PC-3 (cell line): ENCODE data around the gene TAF1B. TPM values are rescaled to one million over a fixed set of nuclear protein-coding genes. Genes with fewer than 3 reads are reported as not detected.
A peak's percentile ranks its signal among the peaks of the same experiment; 100 is the strongest.

Source experiments
- ATAC-seq: fragments of 200-7000 bp; cut with Tn5 transposase; 2 replicates; pipeline ENCODE4 v1.9.1; 2020; ENCODE audit warnings: mild to moderate bottlenecking, moderate library complexity
- BruUV-seq: library from RNA; stranded (reverse); fragments of 400-500 nt; replicated peaks from 2 replicates; lab custom pipeline; 2021; lab: Mats Ljungman, UMichigan
- CTCF ChIA-PET: fragments of 300-600 bp; sonication (Branson Sonifier 250); formaldehyde crosslinking; loops from one replicate; lab custom pipeline; 2022; ENCODE audit warnings: antibody characterized with exemption; lab: Charles Lee
- POLR2A ChIA-PET: fragments of 300-600 bp; sonication (Branson Sonifier 250); formaldehyde crosslinking; loops from one replicate; lab custom pipeline; 2022; ENCODE audit warnings: antibody characterized with exemption; ENCODE audit not compliant: unreplicated experiment; lab: Charles Lee
- DNase-seq: peaks from one replicate; pipeline ENCODE4 v3.0.0-alpha.2; 2015
- H2AFZ ChIP-seq: fragments of 300-600 bp; sonication (generic); 2 replicates; pipeline ENCODE4 v1.6.0; 2016; ENCODE audit warnings: antibody characterized with exemption, low read length
- H3F3A ChIP-seq: fragments of 300-600 bp; sonication (generic); one replicate; pipeline ENCODE4 v1.6.0; 2017; ENCODE audit warnings: antibody characterized with exemption, low read length, control low read depth, mild to moderate bottlenecking; ENCODE audit not compliant: unreplicated experiment
- H3K27ac ChIP-seq: fragments of 300-600 bp; sonication (generic); 2 replicates; pipeline ENCODE4 v1.5.1; 2016; ENCODE audit warnings: mild to moderate bottlenecking, low read length
- H3K27me3 ChIP-seq: fragments of 300-600 bp; sonication (generic); 2 replicates; pipeline ENCODE4 v1.6.1; 2016; ENCODE audit warnings: low read length, mixed read lengths
- H3K36me3 ChIP-seq: fragments of 300-600 bp; sonication (generic); 2 replicates; pipeline ENCODE4 v1.6.1; 2016; ENCODE audit warnings: low read depth, mixed run types, low read length, mixed read lengths
- H3K4me1 ChIP-seq: fragments of 300-600 bp; sonication (generic); 2 replicates; pipeline ENCODE4 v1.5.1; 2016; ENCODE audit warnings: low read length; ENCODE audit not compliant: insufficient read depth
- H3K4me2 ChIP-seq: fragments of 300-600 bp; sonication (generic); 2 replicates; pipeline ENCODE4 v1.6.0; 2016; ENCODE audit warnings: low read length
- H3K4me3 ChIP-seq: fragments of 300-600 bp; sonication (generic); 2 replicates; pipeline ENCODE4 v1.5.1; 2016; ENCODE audit warnings: mild to moderate bottlenecking, low read length, mixed read lengths
- H3K79me2 ChIP-seq: fragments of 300-600 bp; sonication (generic); 2 replicates; pipeline ENCODE4 v1.6.1; 2017; ENCODE audit warnings: low read length, mixed read lengths
- H3K9ac ChIP-seq: fragments of 300-600 bp; sonication (generic); 2 replicates; pipeline ENCODE4 v1.6.0; 2016; ENCODE audit warnings: mild to moderate bottlenecking, low read length
- H3K9me2 ChIP-seq: fragments of 300-600 bp; sonication (generic); replicated peaks from 2 replicates; pipeline ENCODE4 v1.6.1; 2016; ENCODE audit warnings: mixed run types, low read length, mixed read lengths
- H3K9me3 ChIP-seq: fragments of 300-600 bp; sonication (generic); 2 replicates; pipeline ENCODE4 v1.6.1; 2016; ENCODE audit warnings: low read length, mixed read lengths
- H4K20me1 ChIP-seq: fragments of 300-600 bp; sonication (generic); 2 replicates; pipeline ENCODE4 v1.6.1; 2016; ENCODE audit warnings: low read length, mixed read lengths
- EZH2 ChIP-seq: fragments of 300-600 bp; sonication (generic); IDR thresholded peaks from one replicate; pipeline ENCODE4 v1.6.1; 2017; ENCODE audit warnings: antibody characterized with exemption, mild to moderate bottlenecking, low read length; ENCODE audit not compliant: unreplicated experiment
- EZH2phosphoT487 ChIP-seq: fragments of 300-600 bp; sonication (generic); IDR thresholded peaks from 2 replicates; pipeline ENCODE4 v1.6.1; 2018; ENCODE audit warnings: mild to moderate bottlenecking, antibody characterized with exemption, low read length, borderline replicate concordance
- intact Hi-C: fragments of 100-400 bp; cut with micrococcal nuclease; formaldehyde crosslinking; loops from 2 replicates; pipeline ENCODE4 v1.9.0; 2023
- total RNA-seq: library from RNA; depleted of rRNA; stranded (reverse); fragments of >200 nt; gene quantifications from 2 replicates; pipeline ENCODE4 v1.2.3, GENCODE V29; 2014
- TF ChIP-seq, protein P1 (sequence below): fragments of 300-600 bp; sonication (generic); conservative IDR thresholded peaks from 2 replicates; pipeline ENCODE4 v1.5.1; 2017; ENCODE audit warnings: antibody characterized with exemption, low read depth, mild to moderate bottlenecking, low read length

The TAF1B gene
- total RNA-seq, 1 experiment from 2014 or later: 39.5 TPM

GRCh38 chr2:9974343-9974742, 131.1 kb downstream of the TAF1B start:
- Histone ChIP-seq H3K36me3 (no peaks in the 10 kb centered on the region), H3K9me3 (no peaks in the 10 kb centered on the region), H3K79me2 (no peaks in the 10 kb centered on the region), H3K27me3 (no peaks in the 10 kb centered on the region), H3K27ac (peak overlapping the region; percentile 88), H4K20me1 (no peaks in the 10 kb centered on the region), H3K4me3 (no peak overlapping the region), H3F3A (no peaks in the 10 kb centered on the region), H3K4me2 (peak overlapping the region; percentile 54), H3K9ac (no peak overlapping the region), H2AFZ (no peak overlapping the region), H3K9me2 (no peaks in the 10 kb centered on the region), H3K4me1 (peaks cover 62% of the 10 kb centered on the region)
- DNase-seq (no peak), ATAC-seq (no peak)
- CTCF ChIA-PET: no interaction called here
- no peak for TF ChIP-seq EZH2phosphoT487
- TF ChIP-seq EZH2: no peak
- TF ChIP-seq, protein P1, sequence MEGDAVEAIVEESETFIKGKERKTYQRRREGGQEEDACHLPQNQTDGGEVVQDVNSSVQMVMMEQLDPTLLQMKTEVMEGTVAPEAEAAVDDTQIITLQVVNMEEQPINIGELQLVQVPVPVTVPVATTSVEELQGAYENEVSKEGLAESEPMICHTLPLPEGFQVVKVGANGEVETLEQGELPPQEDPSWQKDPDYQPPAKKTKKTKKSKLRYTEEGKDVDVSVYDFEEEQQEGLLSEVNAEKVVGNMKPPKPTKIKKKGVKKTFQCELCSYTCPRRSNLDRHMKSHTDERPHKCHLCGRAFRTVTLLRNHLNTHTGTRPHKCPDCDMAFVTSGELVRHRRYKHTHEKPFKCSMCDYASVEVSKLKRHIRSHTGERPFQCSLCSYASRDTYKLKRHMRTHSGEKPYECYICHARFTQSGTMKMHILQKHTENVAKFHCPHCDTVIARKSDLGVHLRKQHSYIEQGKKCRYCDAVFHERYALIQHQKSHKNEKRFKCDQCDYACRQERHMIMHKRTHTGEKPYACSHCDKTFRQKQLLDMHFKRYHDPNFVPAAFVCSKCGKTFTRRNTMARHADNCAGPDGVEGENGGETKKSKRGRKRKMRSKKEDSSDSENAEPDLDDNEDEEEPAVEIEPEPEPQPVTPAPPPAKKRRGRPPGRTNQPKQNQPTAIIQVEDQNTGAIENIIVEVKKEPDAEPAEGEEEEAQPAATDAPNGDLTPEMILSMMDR: no peak
- BruUV-seq: no TSS peak
- POLR2A ChIA-PET: no interaction called here
- intact Hi-C loops: loop anchor here (2.0 kb wide), 2 partner anchors 20 to 132 kb away; partner anchors contain the start of gene TAF1B

DNA sequence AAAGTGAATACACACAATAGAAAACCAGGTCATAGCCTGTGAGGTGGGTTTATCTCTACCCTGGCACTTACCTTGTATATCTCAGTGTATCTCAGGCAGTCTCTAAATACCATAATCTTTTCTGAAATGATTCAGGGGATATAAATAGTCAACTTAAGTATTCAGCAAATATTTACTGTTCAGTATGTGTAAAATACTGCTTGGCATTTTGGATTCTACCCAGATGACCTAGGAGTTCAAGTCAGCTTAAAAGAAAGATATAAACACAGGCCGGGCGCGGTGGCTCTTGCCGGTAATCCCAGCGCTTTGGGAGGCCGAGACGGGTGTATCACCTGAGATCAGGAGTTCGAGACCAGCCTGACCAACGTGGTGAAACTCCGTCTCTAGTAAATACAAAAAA, 132.1 kb downstream of the TAF1B start:
- ChIA-PET CTCF (interaction anchor here (0.7 kb wide), 2 partner anchors 8 to 22 kb away, joined by 3 to 5 read pairs; no protein-coding TSS in a partner anchor), POLR2A (no interaction called here)
- intact Hi-C loops: loop anchor here (2.0 to 5.0 kb wide), 3 partner anchors 21 to 133 kb away; partner anchors contain the start of gene TAF1B
- Histone ChIP-seq H3K79me2 (no peaks in the 10 kb centered on the region), H3K27ac (peak overlapping the region; percentile 88), H3K9me3 (no peaks in the 10 kb centered on the region), H3F3A (no peaks in the 10 kb centered on the region), H4K20me1 (no peaks in the 10 kb centered on the region), H2AFZ (no peak overlapping the region), H3K4me3 (peak overlapping the region; percentile 16; the same call in 1 of the 2 replicates), H3K9me2 (no peaks in the 10 kb centered on the region), H3K27me3 (no peaks in the 10 kb centered on the region), H3K4me2 (peak overlapping the region; percentile 54), H3K4me1 (peaks cover 62% of the 10 kb centered on the region), H3K36me3 (no peaks in the 10 kb centered on the region), H3K9ac (peak overlapping the region; percentile 34; the same call in 1 of the 2 replicates)
- DNase-seq: peak; percentile 93
- ATAC-seq: peak; percentile 89
- TF ChIP-seq, protein P1: no peak
- no peak for TF ChIP-seq EZH2
- TF ChIP-seq EZH2phosphoT487: no peak
- no TSS peak for BruUV-seq

DNA sequence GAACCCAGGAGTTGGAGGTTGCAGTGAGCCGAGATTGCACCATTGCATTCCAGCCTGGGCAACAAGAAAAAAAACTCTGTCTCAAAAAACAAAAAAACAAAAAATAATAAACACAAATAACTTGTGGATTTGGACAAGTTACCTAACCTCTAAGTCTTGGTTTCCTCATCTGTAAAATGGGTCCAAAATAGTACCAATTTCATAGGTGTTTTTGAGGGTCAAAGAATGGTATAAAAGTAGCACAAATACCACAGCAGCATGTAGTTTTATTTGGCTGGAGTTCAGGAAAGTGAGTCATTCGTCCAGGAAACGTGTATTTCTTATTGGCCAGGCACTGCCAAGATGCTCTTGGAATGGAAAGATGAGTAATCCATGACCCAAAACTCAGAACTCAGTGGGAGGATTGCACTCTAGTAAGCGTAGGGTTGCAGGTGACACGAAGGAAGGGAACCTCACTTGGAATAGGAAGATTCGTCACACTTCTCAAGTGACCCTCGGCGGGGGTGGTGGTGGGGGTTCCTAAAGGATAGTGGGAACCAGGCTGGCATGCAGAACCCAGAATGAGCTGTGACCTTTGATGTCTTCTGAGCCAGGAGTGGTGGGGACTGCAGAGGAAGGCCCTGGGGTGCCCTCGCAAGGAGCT, 132.7 kb downstream of the TAF1B start:
- Histone ChIP-seq H3K79me2 (no peaks in the 10 kb centered on the region), H3K36me3 (no peaks in the 10 kb centered on the region), H3K4me1 (peaks cover 59% of the 10 kb centered on the region), H3K4me3 (peak overlapping the region; percentile 16; the same call in 1 of the 2 replicates), H4K20me1 (no peaks in the 10 kb centered on the region), H3K9ac (peak overlapping the region; percentile 34; the same call in 1 of the 2 replicates), H3K27me3 (no peaks in the 10 kb centered on the region), H3F3A (no peaks in the 10 kb centered on the region), H2AFZ (no peak overlapping the region), H3K9me2 (no peaks in the 10 kb centered on the region), H3K27ac (peak overlapping the region; percentile 88), H3K4me2 (peak overlapping the region; percentile 54), H3K9me3 (no peaks in the 10 kb centered on the region)
- peak; percentile 77 for ATAC-seq
- POLR2A ChIA-PET: no interaction called here
- DNase-seq: peak; percentile 99
- TF ChIP-seq, protein P1: no peak
- no peak for TF ChIP-seq EZH2phosphoT487
- no peak for TF ChIP-seq EZH2
- intact Hi-C loops: loop anchor here (2.0 to 5.0 kb wide), 3 partner anchors 21 to 133 kb away; partner anchors contain the start of gene TAF1B
- no TSS peak for BruUV-seq
- CTCF ChIA-PET: interaction anchor here (0.7 kb wide), 1 partner anchor 23 kb away, joined by 5 read pairs; no protein-coding TSS in a partner anchor
